ENCODE data around the gene HSD17B11.
"Not testable (repeated sequence)": the region's sequence is repeated elsewhere in the genome, so short reads cannot be mapped to it uniquely, and the experiment has no call there.

HSD17B11 gene

GRCh38 chr4:87316961-87317360, 74.0 kb downstream of the HSD17B11 start:
- DNase-seq, result no peak
- TF ChIP-seq GATA1 (IDR thresholded peaks at IDR 0.05; ENCODE audit: low read depth, low read length), result no peak
- no peak for TF ChIP-seq POLR2A (IDR thresholded peaks at IDR 0.05; ENCODE audit: low read length)

GRCh38 chr4:87315000-87315399, 76.0 kb downstream of the HSD17B11 start:
- DNase-seq, result not testable (repeated sequence)

GRCh38 chr4:87313756-87314155, 77.2 kb downstream of the HSD17B11 start:
- TF ChIP-seq POLR2A (IDR thresholded peaks at IDR 0.05; ENCODE audit: low read length) (no peak), GATA1 (IDR thresholded peaks at IDR 0.05; ENCODE audit: low read depth, low read length) (no peak)
- no peak for DNase-seq

GRCh38 chr4:87311684-87312083, 79.3 kb downstream of the HSD17B11 start:
- no peak for DNase-seq
- TF ChIP-seq POLR2A (IDR thresholded peaks at IDR 0.05; ENCODE audit: low read length) (no peak), GATA1 (IDR thresholded peaks at IDR 0.05; ENCODE audit: low read depth, low read length) (no peak)

- TF ChIP-seq POLR2A (IDR thresholded peaks at IDR 0.05; ENCODE audit: low read length), result no peak
- TF ChIP-seq GATA1 (IDR thresholded peaks at IDR 0.05; ENCODE audit: low read depth, low read length), result no peak
- no peak for DNase-seq
Observed at GRCh38 chr4:87310691-87311335, 80.2 kb downstream of the HSD17B11 start.

GRCh38 chr4:87309625-87310024, 81.4 kb downstream of the HSD17B11 start:
- TF ChIP-seq POLR2A (IDR thresholded peaks at IDR 0.05; ENCODE audit: low read length) (no peak), GATA1 (IDR thresholded peaks at IDR 0.05; ENCODE audit: low read depth, low read length) (no peak)
- DNase-seq, result no peak

GRCh38 chr4:87306056-87306455, 84.9 kb downstream of the HSD17B11 start:
- TF ChIP-seq GATA1 (IDR thresholded peaks at IDR 0.05; ENCODE audit: low read depth, low read length) (no peak), POLR2A (IDR thresholded peaks at IDR 0.05; ENCODE audit: low read length) (no peak)
- no peak for DNase-seq

- TF ChIP-seq GATA1 (IDR thresholded peaks at IDR 0.05; ENCODE audit: low read depth, low read length), result no peak
- no peak for TF ChIP-seq POLR2A (IDR thresholded peaks at IDR 0.05; ENCODE audit: low read length)
Observed at GRCh38 chr4:87305562-87305961, 85.4 kb downstream of the HSD17B11 start.

GRCh38 chr4:87304745-87305432, 86.1 kb downstream of the HSD17B11 start:
- TF ChIP-seq POLR2A (IDR thresholded peaks at IDR 0.05; ENCODE audit: low read length), result no peak
- TF ChIP-seq GATA1 (IDR thresholded peaks at IDR 0.05; ENCODE audit: low read depth, low read length), result no peak
- DNase-seq, result no peak

More at GRCh38 chr4:87305562-87305961, 85.4 kb downstream of the HSD17B11 start:
- no peak for DNase-seq

- TF ChIP-seq POLR2A (IDR thresholded peaks at IDR 0.05; ENCODE audit: low read length) (no peak), GATA1 (IDR thresholded peaks at IDR 0.05; ENCODE audit: low read depth, low read length) (no peak)
- DNase-seq, result no peak
Observed at GRCh38 chr4:87299898-87300297, 91.1 kb downstream of the HSD17B11 start.

- no peak for DNase-seq
- TF ChIP-seq POLR2A (IDR thresholded peaks at IDR 0.05; ENCODE audit: low read length) (no peak), GATA1 (IDR thresholded peaks at IDR 0.05; ENCODE audit: low read depth, low read length) (no peak)
Observed at GRCh38 chr4:87298362-87298761, 92.6 kb downstream of the HSD17B11 start.

- DNase-seq, result not testable (repeated sequence)
Observed at GRCh38 chr4:87294911-87295310, 96.1 kb downstream of the HSD17B11 start.

- not testable (repeated sequence) for DNase-seq
Observed at GRCh38 chr4:87293889-87294288, 97.1 kb downstream of the HSD17B11 start.

- TF ChIP-seq GATA1 (IDR thresholded peaks at IDR 0.05; ENCODE audit: low read depth, low read length) (no peak), POLR2A (IDR thresholded peaks at IDR 0.05; ENCODE audit: low read length) (no peak)
- DNase-seq, result no peak
Observed at GRCh38 chr4:87286970-87287369, 104.0 kb downstream of the HSD17B11 start.

All from erythroblast (primary cell).